ENCODE data around the gene ABCG2.
"Not testable (repeated sequence)": the region's sequence is repeated elsewhere in the genome, so short reads cannot be mapped to it uniquely, and the experiment has no call there.

ABCG2 gene

GRCh38 chr4:88144048-88144447, 14.4 kb downstream of the ABCG2 start:
- Histone ChIP-seq H3K4me3 (no peak overlapping the region), H4K20me1 (no peaks in the 10 kb centered on the region), H3K4me1 (no peaks in the 10 kb centered on the region), H3K27me3 (no peaks in the 10 kb centered on the region), H3K9me3 (no peaks in the 10 kb centered on the region), H3K9ac (no peak overlapping the region), H3K27ac (no peak overlapping the region), H3K4me2 (no peak overlapping the region), H3K36me3 (no peaks in the 10 kb centered on the region)
- no peak for TF ChIP-seq Cebpa-rat (IDR thresholded peaks at IDR 0.05)

- Histone ChIP-seq H3K4me1 (no peaks in the 10 kb centered on the region), H3K4me3 (no peak overlapping the region), H3K9me3 (no peaks in the 10 kb centered on the region), H4K20me1 (no peaks in the 10 kb centered on the region), H3K27me3 (no peaks in the 10 kb centered on the region), H3K36me3 (no peaks in the 10 kb centered on the region), H3K4me2 (no peak overlapping the region), H3K9ac (no peak overlapping the region), H3K27ac (no peak overlapping the region)
- no peak for TF ChIP-seq Cebpa-rat (IDR thresholded peaks at IDR 0.05)
Measured at GRCh38 chr4:88143504-88143903, 14.9 kb downstream of the ABCG2 start.

DNA sequence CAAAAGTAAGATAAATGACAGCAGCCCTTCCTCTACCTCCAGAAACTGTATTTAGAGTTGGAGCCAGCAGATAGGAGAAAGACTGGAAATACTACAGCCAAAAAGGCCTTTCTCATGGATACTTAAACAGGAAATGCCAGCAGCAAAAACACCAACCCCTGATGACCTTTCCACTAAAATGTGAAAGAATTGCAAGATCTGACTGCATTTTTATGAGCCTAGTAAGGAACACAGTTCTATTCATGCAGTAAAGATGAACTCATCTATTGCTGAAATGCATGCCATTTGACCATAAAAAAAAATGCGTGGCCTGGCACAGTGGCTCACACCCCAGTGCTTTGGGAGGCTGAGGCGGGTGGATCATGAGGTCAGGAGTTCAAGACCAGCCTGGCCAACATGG, 19.9 kb downstream of the ABCG2 start:
- Histone ChIP-seq H4K20me1 (no peaks in the 10 kb centered on the region), H3K9ac (no peak overlapping the region), H3K27me3 (no peaks in the 10 kb centered on the region), H3K9me3 (no peaks in the 10 kb centered on the region), H3K27ac (no peak overlapping the region), H3K4me3 (no peak overlapping the region), H3K4me2 (no peak overlapping the region), H3K36me3 (no peaks in the 10 kb centered on the region), H3K4me1 (no peaks in the 10 kb centered on the region)
- no peak for TF ChIP-seq Cebpa-rat (IDR thresholded peaks at IDR 0.05)

GRCh38 chr4:88137112-88137511, 21.3 kb downstream of the ABCG2 start:
- Histone ChIP-seq H3K9me3 (no peaks in the 10 kb centered on the region), H3K9ac (no peak overlapping the region), H4K20me1 (no peaks in the 10 kb centered on the region), H3K27me3 (no peaks in the 10 kb centered on the region), H3K36me3 (no peaks in the 10 kb centered on the region), H3K4me2 (no peak overlapping the region), H3K4me3 (no peak overlapping the region), H3K4me1 (no peaks in the 10 kb centered on the region), H3K27ac (no peak overlapping the region)
- TF ChIP-seq Cebpa-rat (IDR thresholded peaks at IDR 0.05), result no peak

- Histone ChIP-seq H3K4me2 (no peak overlapping the region), H3K36me3 (no peaks in the 10 kb centered on the region), H3K4me3 (no peak overlapping the region), H3K27ac (no peak overlapping the region), H3K9ac (no peak overlapping the region), H3K27me3 (no peaks in the 10 kb centered on the region), H3K4me1 (no peaks in the 10 kb centered on the region), H4K20me1 (no peaks in the 10 kb centered on the region), H3K9me3 (no peaks in the 10 kb centered on the region)
- TF ChIP-seq Cebpa-rat (IDR thresholded peaks at IDR 0.05), result no peak
Measured at GRCh38 chr4:88136249-88136648, 22.2 kb downstream of the ABCG2 start.

DNA sequence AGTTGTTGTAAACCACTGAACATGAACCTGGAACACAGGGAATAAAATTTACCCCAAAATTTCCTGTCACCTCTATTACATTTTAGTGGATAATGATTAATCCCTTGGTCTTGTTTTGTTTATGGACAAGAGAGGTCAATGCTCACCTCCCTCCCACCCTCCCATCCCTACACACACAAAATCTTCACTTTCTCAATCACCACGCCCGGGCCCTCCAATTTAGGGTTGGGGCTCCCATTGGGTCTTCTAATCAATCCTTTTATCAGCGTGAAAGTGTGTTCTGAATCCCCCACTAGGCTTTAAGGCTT, 23.1 kb downstream of the ABCG2 start:
- no peak for TF ChIP-seq Cebpa-rat (IDR thresholded peaks at IDR 0.05)
- Histone ChIP-seq H3K9ac (no peak overlapping the region), H3K27me3 (no peaks in the 10 kb centered on the region), H3K4me3 (no peak overlapping the region), H3K4me2 (no peak overlapping the region), H3K27ac (no peak overlapping the region), H3K9me3 (0 out of 2 replicates have a peak, but pooled peaks cover 6% of the 10 kb centered on the region), H4K20me1 (no peaks in the 10 kb centered on the region), H3K4me1 (no peaks in the 10 kb centered on the region), H3K36me3 (no peaks in the 10 kb centered on the region)

DNA sequence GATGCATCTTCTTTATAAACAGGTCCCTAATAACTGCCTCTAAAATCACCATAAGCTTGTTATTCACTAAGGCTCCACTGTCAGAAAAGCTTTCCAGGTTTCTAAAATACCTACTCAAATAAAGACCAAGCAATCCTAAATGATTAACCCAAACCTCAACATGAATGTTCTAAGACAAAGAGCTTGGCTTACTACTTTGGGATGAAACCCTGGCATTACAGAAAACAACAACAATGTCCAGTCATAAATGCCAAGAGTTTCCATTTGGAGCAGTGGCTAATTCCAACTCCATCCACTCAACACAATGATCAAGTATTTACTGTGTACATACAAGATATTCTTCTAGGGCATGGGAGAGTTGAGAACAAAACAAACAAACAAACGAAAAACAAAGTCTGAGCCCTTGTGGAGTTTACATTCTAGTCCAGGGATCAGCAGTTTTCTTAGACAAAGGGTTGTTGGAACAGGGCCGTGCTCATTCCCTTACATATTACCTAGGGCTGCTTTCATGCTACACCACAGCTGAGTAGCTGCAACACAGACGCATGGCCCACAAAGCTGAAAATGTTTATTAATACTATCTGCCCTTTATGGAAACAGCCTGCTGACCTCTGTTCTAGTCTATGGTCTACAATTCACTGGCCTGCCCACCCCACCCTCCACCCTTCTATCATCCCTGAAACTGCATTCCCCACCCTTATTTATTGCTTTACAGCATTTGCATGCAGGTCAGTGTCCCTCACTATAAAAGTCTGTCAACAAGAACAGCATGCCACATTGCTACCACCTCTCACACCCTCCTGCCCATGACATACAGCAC, 23.7 kb downstream of the ABCG2 start:
- Histone ChIP-seq H3K9ac (no peak overlapping the region), H3K27me3 (no peaks in the 10 kb centered on the region), H3K4me2 (no peak overlapping the region), H3K9me3 (peaks cover 11% of the 10 kb centered on the region; the same call in 1 of the 2 replicates), H3K4me1 (no peaks in the 10 kb centered on the region), H3K4me3 (no peak overlapping the region), H3K27ac (no peak overlapping the region), H4K20me1 (no peaks in the 10 kb centered on the region), H3K36me3 (no peaks in the 10 kb centered on the region)
- no peak for TF ChIP-seq Cebpa-rat (IDR thresholded peaks at IDR 0.05)

DNA sequence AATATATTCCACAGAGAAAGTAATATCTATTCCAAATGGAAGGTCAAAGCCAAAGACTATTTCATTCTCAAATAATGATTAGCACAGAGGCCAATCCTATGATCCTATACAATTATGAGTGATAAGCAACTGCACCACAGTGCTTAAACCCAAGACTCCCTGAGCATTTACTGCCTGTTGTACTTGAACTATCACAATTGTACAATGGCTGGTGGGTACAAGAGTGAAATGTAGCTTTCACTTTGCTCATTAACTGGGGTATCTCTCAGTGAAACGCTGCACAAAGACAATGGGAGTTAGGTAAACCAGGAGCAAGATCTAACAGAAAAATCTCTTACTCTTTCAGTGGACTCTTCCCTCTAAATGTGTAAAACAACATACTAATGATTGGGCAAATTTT, 24.3 kb downstream of the ABCG2 start:
- Histone ChIP-seq H3K9me3 (peaks cover 16% of the 10 kb centered on the region; the same call in 1 of the 2 replicates), H3K27me3 (no peaks in the 10 kb centered on the region), H3K36me3 (no peaks in the 10 kb centered on the region), H3K4me1 (no peaks in the 10 kb centered on the region), H3K4me3 (no peak overlapping the region), H3K9ac (no peak overlapping the region), H3K4me2 (no peak overlapping the region), H4K20me1 (no peaks in the 10 kb centered on the region), H3K27ac (no peak overlapping the region)
- no peak for TF ChIP-seq Cebpa-rat (IDR thresholded peaks at IDR 0.05)

GRCh38 chr4:88130544-88131305, 27.7 kb downstream of the ABCG2 start:
- H3K9me3 ChIP-seq, result peaks cover 27% of the 10 kb centered on the region
- no peak overlapping the region for H3K4me2 ChIP-seq

DNA sequence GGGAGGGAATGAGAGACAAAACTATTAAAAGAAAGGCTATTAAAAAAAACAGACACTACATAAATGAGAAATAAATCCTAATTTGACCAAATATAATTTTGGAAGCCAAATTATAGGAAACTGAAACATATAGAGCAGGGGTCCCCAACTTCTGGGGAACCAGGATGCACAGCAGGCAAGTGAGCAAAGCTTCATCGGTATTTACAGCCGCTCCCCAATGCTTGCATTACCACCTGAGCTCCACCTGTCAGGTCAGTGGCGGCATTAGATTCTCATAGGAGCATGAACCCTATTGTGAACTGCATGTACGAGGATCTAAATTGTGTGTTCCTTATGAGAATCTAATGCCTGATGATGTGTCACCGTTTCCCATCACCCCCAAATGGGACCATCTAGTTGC, 28.4 kb downstream of the ABCG2 start:
- TF ChIP-seq Cebpa-rat (IDR thresholded peaks at IDR 0.05), result no peak
- Histone ChIP-seq H4K20me1 (no peaks in the 10 kb centered on the region), H3K27me3 (no peaks in the 10 kb centered on the region), H3K9ac (no peak overlapping the region), H3K27ac (no peak overlapping the region), H3K36me3 (no peaks in the 10 kb centered on the region), H3K4me3 (no peak overlapping the region), H3K9me3 (peaks cover 30% of the 10 kb centered on the region), H3K4me2 (no peak overlapping the region), H3K4me1 (no peaks in the 10 kb centered on the region)

More at GRCh38 chr4:88130544-88131305, 27.7 kb downstream of the ABCG2 start:
- no peaks in the 10 kb centered on the region for H3K4me1 ChIP-seq
- H3K4me3 ChIP-seq, result no peak overlapping the region
- no peaks in the 10 kb centered on the region for H3K36me3 ChIP-seq
- H4K20me1 ChIP-seq, result no peaks in the 10 kb centered on the region
- H3K9ac ChIP-seq, result no peak overlapping the region
- TF ChIP-seq Cebpa-rat (IDR thresholded peaks at IDR 0.05), result no peak
- H3K27ac ChIP-seq, result no peak overlapping the region
- H3K27me3 ChIP-seq, result no peaks in the 10 kb centered on the region

DNA sequence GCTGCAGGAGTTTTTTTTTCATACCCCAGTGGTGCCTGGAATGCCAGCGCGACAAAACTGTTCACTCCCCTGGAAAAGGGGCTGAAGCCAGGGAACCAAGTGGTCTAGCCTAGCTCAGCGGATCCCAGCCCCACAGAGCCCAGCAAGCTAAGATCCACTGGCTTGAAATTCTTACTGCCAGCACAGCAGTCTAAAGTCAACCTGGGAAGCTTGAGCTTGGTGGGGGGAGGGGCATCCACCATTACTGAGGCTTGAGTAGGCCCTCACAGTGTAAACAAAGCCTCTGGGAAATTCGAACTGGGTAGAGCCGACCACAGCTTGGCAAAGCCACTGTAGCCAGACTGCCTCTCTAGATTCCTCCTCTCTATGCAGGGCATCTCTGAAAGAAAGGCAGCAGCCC, 36.2 kb downstream of the ABCG2 start:
- H3K27me3 ChIP-seq, H3K27ac ChIP-seq, H3K9ac ChIP-seq, H3K36me3 ChIP-seq, H3K4me3 ChIP-seq, H3K4me1 ChIP-seq, H4K20me1 ChIP-seq, H3K4me2 ChIP-seq: not testable (repeated sequence)
- peaks cover 76% of the 10 kb centered on the region for H3K9me3 ChIP-seq

All from BLaER1 (cell line).